Stimulated activated CD8-positive, alpha-beta memory T cell treated with anti-CD3 and anti-CD28 coated beads, Interleukin-7, amount 100 ng/mL, for 48 hours (primary cell): ENCODE measurements around the gene S100Z.
"Not testable (repeated sequence)": the region's sequence is repeated elsewhere in the genome, so short reads cannot be mapped to it uniquely, and the experiment has no call there.

Experiments
- DNase-seq, 2 donors: peaks; one replicate each; pipeline ENCODE4 v3.0.0-alpha.2; 2020; ENCODE audit warnings: low read depth in 1 of 2; ENCODE audit errors: extremely low read depth in 1 of 2

Gene S100Z

GRCh38 chr5:76822105-76822731 is 27.6 kb upstream of the S100Z start:
- DNase-seq, result not testable (repeated sequence)

DNA sequence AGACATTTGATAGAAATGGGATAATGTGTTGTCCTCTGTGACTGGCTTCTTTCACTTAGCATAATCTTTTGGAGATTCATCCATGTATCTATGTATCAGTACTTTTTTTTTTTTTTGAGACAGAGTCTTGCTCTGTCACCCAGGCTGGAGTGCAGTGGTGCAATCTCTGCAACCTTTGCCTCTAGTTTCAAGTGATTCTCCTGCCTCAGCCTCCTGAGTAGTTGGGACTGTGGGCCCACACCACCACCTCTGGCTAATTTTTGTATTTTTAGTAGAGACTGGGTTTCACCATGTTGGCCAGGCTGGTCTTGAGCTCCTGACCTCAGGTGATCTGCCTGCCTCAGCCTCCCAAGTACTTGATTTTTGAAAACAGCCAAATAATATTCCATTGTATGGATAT is 23.4 kb upstream of the S100Z start:
- DNase-seq, result not testable (repeated sequence)

DNA sequence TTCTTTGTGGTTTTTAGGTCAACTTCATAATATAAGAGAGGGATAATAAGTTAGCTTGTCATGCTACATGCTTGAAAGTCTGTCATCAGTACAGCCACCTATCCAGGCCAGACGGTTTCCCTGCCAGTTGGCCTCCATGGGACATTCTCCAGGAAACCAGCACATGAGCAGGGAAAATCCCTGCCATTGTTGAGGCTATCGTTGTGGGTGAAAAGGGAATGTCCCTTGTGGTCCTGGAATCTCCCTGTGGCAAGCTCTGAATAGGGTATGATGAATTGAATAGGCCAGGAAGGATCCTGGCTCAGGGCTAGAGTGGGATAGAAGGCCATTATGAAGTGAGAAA is 18.7 kb upstream of the S100Z start:
- DNase-seq, result no peak

- DNase-seq, result no peak
Observed at GRCh38 chr5:76836181-76836580, 13.6 kb upstream of the S100Z start.

DNA sequence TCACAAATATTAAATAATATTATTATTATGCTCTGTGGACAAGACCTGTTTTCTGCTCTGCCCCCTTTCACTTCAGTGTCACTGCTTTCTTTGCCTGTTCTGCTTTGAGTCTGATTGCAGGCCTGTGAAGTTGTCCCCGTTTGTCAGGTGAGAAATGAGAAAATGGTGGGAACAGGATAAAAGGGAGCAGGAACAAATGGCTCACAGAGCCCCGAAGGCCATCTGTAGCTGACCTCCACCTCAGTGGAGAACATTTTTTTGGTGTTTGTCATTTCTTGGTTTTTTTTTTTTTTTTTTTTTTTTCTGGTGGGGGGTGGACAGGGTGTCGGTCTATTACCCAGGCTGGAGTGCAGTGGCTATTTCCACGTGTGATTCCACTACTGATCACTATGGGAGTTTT is 13.2 kb upstream of the S100Z start:
- DNase-seq, result no peak

DNA sequence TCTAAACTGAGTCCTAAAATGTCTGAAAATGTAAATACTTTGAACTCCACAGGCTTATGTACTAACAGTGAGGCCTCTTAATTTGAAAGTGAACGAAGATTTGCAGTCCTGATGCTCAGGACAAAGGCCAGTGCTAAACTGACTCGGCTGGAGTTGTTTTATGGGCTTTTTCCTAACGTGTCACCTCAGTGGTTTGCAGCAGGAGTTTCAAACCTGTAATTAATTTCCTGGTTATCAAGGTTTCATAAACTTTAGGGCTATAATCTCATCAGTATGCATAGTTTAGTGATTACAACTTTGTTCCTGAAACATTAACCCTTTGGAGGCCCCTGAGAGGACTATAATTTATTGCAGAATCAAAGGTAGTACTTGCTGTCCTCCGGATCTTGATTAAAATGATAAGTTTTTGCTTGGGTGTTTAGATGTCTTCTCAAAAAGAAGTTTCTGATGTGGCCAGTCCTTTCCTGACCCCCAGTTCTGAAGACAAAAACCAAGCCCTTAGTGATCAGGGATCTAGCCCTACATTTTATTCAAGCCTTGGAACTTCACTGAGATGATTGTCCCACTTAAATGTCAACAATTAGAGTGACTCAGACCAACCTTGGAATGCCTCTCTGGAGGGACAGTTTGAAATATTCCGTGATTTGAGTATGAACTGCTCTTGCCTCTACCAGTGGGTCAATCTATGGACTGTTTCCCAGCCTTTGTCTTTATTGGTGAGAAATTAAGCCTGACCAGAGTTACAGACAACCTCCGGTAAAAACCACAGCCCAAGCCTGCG is 11.1 kb upstream of the S100Z start:
- no peak for DNase-seq

DNA sequence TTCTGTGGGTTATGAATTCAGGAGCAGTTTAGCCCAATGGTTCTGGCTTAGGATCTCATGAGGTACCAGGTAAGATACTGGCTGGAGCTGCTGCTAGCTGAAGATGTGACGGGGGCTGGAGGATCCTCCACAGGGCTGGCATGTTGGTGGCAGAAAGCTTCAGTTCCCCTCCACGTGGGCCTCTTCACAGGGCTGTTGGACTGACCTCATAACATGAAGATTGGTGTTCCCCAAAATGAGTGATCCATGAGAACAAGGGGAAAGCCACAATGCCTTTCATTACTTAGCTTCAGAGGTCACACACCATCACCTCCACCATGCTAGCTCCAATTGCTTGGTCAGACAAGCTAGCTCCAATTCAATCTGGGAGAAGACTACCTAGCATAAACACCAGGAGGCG is 8.5 kb upstream of the S100Z start:
- no peak for DNase-seq

DNA sequence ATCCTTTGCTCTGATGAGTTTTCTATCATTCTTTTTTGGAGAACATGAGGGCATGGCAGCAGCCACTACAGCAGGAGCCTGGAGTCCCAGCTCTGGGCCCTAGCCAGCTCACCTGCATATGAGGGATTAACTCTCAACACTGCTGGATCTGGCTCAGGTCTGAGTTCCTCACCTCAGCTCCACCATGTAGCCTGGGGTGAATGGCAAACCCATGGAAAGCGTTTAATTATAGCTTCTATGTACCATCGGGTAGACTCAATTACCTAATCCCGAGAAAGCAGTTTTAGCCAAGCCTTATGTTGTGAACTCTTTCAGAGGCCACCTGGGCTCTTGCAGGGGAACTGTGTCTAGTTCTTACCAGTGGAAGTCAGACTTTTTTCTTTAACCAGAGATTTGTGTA is 3.9 kb upstream of the S100Z start:
- DNase-seq, result no peak

DNA sequence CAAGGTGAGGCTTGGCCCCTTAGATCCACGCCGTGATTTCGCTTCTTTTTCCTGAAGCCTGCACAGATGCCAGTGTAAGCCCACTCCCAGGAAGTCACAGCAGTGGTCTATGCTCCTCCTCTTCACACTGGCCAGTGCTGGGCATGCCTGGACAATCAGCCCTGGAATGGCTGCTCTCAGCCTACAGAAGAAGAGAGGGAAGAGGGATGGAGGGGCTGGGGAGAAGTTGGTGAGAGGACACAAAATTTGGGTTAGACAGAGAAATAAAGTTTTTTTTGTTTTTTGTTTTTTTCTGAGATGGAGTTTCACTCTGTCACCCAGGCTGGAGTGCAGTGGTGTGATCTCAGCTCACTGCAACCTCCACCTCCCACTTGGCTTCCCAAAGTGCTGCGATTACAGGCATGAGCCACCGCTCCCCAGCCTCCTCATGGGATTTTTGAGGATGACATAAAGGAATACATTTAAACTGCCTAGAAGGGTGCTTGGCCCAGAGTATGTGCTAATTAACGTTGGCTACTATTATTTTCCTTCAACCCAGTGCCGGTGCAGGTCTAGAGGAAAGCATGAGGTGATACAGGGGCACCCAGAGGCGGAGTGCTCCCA is 830 bp downstream of the S100Z start:
- DNase-seq, result no peak

GRCh38 chr5:76851728-76852369 is 2.0 kb downstream of the S100Z start:
- no peak for DNase-seq

- DNase-seq, result no peak
Observed at GRCh38 chr5:76852772-76853171, 3.0 kb downstream of the S100Z start.

- not testable (repeated sequence) for DNase-seq
Observed at GRCh38 chr5:76853741-76854140, 3.9 kb downstream of the S100Z start.

GRCh38 chr5:76854644-76855043 is 4.8 kb downstream of the S100Z start:
- no peak for DNase-seq

DNA sequence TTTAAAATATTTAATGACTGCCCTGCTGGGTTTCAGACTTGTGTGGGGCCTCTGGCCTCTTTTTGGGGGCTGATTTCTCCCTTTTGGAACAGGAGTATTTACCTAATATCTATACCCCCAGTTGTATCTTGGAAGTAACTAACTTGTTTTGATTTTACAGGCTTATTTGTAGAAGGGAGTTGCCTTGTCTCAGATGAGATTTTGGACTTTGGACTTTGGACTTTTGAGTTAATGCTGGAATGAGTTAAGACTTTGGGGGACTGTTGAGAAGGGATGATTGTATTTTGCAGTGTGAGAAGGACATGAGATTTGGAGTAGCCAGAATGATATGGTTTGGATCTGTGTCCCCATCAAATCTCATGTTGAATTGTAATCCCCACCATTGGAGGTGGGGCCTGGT is 5.7 kb downstream of the S100Z start:
- DNase-seq, result not testable (repeated sequence)

DNA sequence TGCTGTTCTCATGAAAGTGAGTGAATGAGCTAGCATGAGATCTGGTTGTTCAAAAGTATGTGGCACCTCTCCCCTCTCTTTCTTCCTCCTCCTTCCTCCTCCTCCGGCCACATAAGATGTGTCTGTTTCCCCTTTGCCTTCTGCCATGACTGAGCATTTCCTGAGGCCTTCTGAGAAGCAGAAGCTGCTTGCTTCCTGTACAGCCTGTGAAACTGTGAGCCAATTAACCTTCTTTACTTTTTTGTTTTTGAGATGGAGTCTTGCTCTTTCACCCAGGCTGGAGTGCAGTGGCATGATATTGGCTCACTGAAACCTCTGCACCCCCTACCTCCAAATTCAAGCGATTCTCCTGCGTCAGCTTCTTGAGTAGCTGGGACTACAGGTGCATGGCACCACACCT is 6.1 kb downstream of the S100Z start:
- no peak for DNase-seq

DNA sequence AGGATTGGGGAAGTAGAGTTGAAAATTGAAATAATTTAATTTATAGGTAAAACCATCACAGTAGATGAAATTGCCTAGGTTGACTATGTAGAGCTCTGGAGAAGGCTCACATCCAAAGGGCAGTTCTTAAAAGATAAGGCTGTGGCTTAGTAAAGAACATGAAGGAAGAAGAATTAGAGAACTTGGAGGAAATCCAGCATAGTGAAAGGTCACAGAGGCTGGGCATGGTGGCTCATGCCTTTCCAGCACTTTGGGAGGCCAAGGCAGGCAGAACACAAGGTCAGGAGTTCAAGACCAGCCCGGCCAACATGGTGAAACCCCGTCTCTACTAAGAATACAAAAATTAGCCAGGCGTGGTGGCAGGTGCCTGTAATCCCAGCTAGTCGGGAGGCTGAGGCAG is 7.0 kb downstream of the S100Z start:
- DNase-seq, result not testable (repeated sequence)

DNA sequence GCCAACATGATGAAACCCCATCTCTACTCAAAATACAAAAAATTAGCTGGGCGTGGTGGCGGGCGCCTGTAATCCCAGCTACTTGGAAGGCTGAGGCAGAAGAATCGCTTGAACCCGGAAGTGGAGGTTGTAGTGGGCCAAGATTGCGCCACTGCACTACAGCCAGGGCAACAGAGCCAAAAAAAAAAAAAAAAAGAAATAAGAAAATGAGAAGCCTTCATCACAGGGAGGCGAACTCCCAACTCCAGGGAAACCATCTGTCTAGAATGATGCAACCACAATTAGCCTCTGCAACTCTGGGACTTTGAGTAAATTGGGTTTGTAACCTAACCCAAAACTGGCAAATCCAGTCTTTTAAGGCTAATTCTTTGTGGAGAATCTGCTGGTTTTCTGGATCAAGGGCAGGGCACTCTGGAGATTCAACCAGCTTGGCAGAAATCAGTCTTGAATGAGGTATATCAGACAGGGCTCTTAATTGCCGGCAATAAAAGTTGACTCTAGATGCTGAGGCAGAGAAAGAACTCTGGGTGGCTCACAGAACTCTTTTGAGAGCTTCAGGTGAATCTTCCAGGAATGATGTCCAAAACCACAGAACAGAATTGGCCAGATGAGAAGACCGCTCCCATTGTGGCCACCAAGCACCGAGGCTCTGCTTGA is 9.9 kb downstream of the S100Z start:
- DNase-seq, result no peak

GRCh38 chr5:76861612-76862011 is 11.8 kb downstream of the S100Z start:
- DNase-seq, result no peak

GRCh38 chr5:76863001-76863400 is 13.2 kb downstream of the S100Z start:
- DNase-seq, result no peak

DNA sequence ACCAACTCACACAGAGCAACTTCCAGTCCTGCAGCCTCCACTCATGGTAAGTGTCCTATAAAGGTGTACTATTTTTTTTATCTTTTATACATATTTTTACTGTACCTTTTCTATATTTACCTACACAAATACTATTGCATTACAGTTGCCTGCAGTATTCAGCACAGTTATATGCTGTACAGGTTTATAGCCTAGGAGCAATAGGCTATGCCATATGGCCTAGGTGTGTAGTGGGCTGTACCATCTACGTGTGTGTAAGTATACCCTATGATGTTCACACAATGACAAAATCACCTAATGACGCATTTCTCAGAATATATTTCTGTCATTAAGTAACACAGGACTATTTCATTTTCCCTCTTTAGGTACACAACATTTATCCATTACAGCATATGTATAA is 16.7 kb downstream of the S100Z start:
- no peak for DNase-seq

GRCh38 chr5:76867038-76867437 is 17.2 kb downstream of the S100Z start:
- DNase-seq, result no peak
